CD4-positive, alpha-beta memory T cell (primary cell): Measurements from ENCODE around the gene HIF3A. TPM values are rescaled to one million over a fixed set of nuclear protein-coding genes. Genes with fewer than 3 reads are reported as not detected.

Experiments
- CTCF ChIA-PET: fragments of 350-600 bp; sonication (Branson Sonifier 250); formaldehyde crosslinking; loops from one replicate; lab custom pipeline; 2021; ENCODE audit warnings: inconsistent platforms; ENCODE audit not compliant: partially characterized antibody; lab: Charles Lee
- POLR2A ChIA-PET: fragments of 350-600 bp; sonication (Branson Sonifier 250); formaldehyde crosslinking; loops from one replicate; lab custom pipeline; 2021; ENCODE audit not compliant: partially characterized antibody; lab: Charles Lee
- DNase-seq, 5 donors: peaks; one replicate each; pipeline versions ENCODE4 v3.0.0 to v3.0.0-alpha.2; 2020 to 2022; ENCODE audit warnings: mixed read lengths in 1 of 5
- H3K27ac ChIP-seq: one replicate; pipeline ENCODE4 v1.7.0; 2013; ENCODE audit warnings: low read depth, low read length
- H3K27me3 ChIP-seq: 2 replicates; pipeline ENCODE4 v1.7.0; 2013; ENCODE audit warnings: mild to moderate bottlenecking, low read length, moderate library complexity; ENCODE audit not compliant: insufficient read depth
- H3K36me3 ChIP-seq: 2 replicates; pipeline ENCODE4 v1.7.0; 2013; ENCODE audit warnings: mild to moderate bottlenecking, low read length, moderate library complexity; ENCODE audit not compliant: insufficient read depth
- H3K4me1 ChIP-seq: 2 replicates; pipeline ENCODE4 v1.7.0; 2013; ENCODE audit warnings: mild to moderate bottlenecking, low read length, moderate library complexity; ENCODE audit not compliant: insufficient read depth
- H3K4me3 ChIP-seq, 2 donors: one replicate each; pipeline ENCODE4 v1.7.0; 2013; ENCODE audit warnings: low read length in 2 of 2, mild to moderate bottlenecking in 1 of 2
- H3K9me3 ChIP-seq, 2 donors: one replicate each; pipeline ENCODE4 v1.7.0; 2013; ENCODE audit warnings: low read length in 2 of 2, control low read depth in 1 of 2; ENCODE audit not compliant: control insufficient read depth in 1 of 2
- H3K27ac Mint-ChIP-seq, 7 donors: one replicate each; pipeline ENCODE4 v1.8.0; 2020 to 2021; ENCODE audit warnings: mixed read lengths in 7 of 7, mild to moderate bottlenecking in 6 of 7, inconsistent platforms in 3 of 7, moderate library complexity in 3 of 7
- H3K27me3 Mint-ChIP-seq, 2 donors: one replicate each; pipeline ENCODE4 v1.8.0; 2020 to 2021; ENCODE audit warnings: mixed read lengths in 2 of 2
- H3K36me3 Mint-ChIP-seq, 2 donors: one replicate each; pipeline ENCODE4 v1.8.0; 2020 to 2021; ENCODE audit warnings: mixed read lengths in 2 of 2, inconsistent platforms in 1 of 2, mild to moderate bottlenecking in 1 of 2
- H3K4me1 Mint-ChIP-seq, 4 donors: one replicate each; pipeline ENCODE4 v1.8.0; 2020 to 2021; ENCODE audit warnings: mixed read lengths in 4 of 4, mild to moderate bottlenecking in 1 of 4
- H3K4me3 Mint-ChIP-seq, 8 donors: one replicate each; pipeline ENCODE4 v1.8.0; 2020 to 2021; ENCODE audit warnings: mixed read lengths in 8 of 8, mild to moderate bottlenecking in 7 of 8, moderate library complexity in 6 of 8, inconsistent platforms in 3 of 8
- H3K9me3 Mint-ChIP-seq, 8 donors: one replicate each; pipeline ENCODE4 v1.8.0; 2020 to 2021; ENCODE audit warnings: mixed read lengths in 8 of 8, mild to moderate bottlenecking in 5 of 8, inconsistent platforms in 3 of 8, moderate library complexity in 1 of 8
- intact Hi-C: fragments of 100-400 bp; cut with micrococcal nuclease; formaldehyde crosslinking; loops from one replicate; pipeline ENCODE4 v1.15.1; 2023
- polyA plus RNA-seq, 2 donors: library from polyadenylated mRNA; unstranded; fragments of 300-500 nt; fragmentation: Illumina TruSeq; gene quantifications; one replicate each; pipeline ENCODE4 v1.2.3, GENCODE V29; 2021
- total RNA-seq, 2 experiments: library from RNA; stranded (reverse); gene quantifications; one replicate each; pipeline ENCODE4 v1.2.3, GENCODE V29; 2021

HIF3A gene
- total and polyA plus RNA-seq, 4 experiments from 2014 or later, result not detected

- Histone ChIP-seq H3K4me1 (no peaks in the 10 kb centered on the region), H3K4me3 (no peak overlapping the region), H3K27me3 (no peaks in the 10 kb centered on the region), H3K27ac (no peak overlapping the region), H3K36me3 (peaks cover 51% of the 10 kb centered on the region), H3K9me3 (no peaks in the 10 kb centered on the region)
- H3K27ac Mint-ChIP-seq, result no peak overlapping the region
- intact Hi-C loops, result no loop called here
- POLR2A ChIA-PET, result no interaction called here
- H3K9me3 Mint-ChIP-seq, result peaks cover 0 to 2% (median 0%) of the 10 kb centered on the region in 8 donors
- H3K4me3 Mint-ChIP-seq, result no peak overlapping the region
- no peaks in the 10 kb centered on the region for H3K4me1 Mint-ChIP-seq
- CTCF ChIA-PET, result interaction anchor here (1.8 kb wide), 1 partner anchor 9 kb away, joined by 6 read pairs; no protein-coding TSS in a partner anchor
- no peaks in the 10 kb centered on the region for H3K27me3 Mint-ChIP-seq
- H3K36me3 Mint-ChIP-seq, result peaks cover 62 to 69% of the 10 kb centered on the region in 2 donors
- DNase-seq, result no peak
Measured at GRCh38 chr19:46385636-46386035, 88.8 kb downstream of the HIF3A start.

GRCh38 chr19:46386151-46386550, 89.3 kb downstream of the HIF3A start:
- intact Hi-C loops, result no loop called here
- Mint-ChIP-seq H3K36me3 (peaks cover 59 to 65% of the 10 kb centered on the region in 2 donors), H3K4me1 (no peaks in the 10 kb centered on the region), H3K27me3 (no peaks in the 10 kb centered on the region), H3K9me3 (peaks cover 0 to 2% (median 0%) of the 10 kb centered on the region in 8 donors), H3K27ac (no peak overlapping the region), H3K4me3 (no peak overlapping the region)
- Histone ChIP-seq H3K4me3 (no peak overlapping the region), H3K27ac (no peak overlapping the region), H3K4me1 (no peaks in the 10 kb centered on the region), H3K9me3 (no peaks in the 10 kb centered on the region), H3K27me3 (no peaks in the 10 kb centered on the region), H3K36me3 (peaks cover 54% of the 10 kb centered on the region)
- ChIA-PET POLR2A (no interaction called here), CTCF (interaction anchor here (1.8 kb wide), 1 partner anchor 9 kb away, joined by 6 read pairs; no protein-coding TSS in a partner anchor)
- DNase-seq, result no peak

- Mint-ChIP-seq H3K27ac (no peak overlapping the region), H3K4me1 (no peaks in the 10 kb centered on the region), H3K9me3 (peaks cover 0 to 2% (median 0%) of the 10 kb centered on the region in 8 donors), H3K27me3 (no peaks in the 10 kb centered on the region), H3K4me3 (no peak overlapping the region), H3K36me3 (peaks cover 62 to 68% of the 10 kb centered on the region in 2 donors)
- Histone ChIP-seq H3K9me3 (no peaks in the 10 kb centered on the region), H3K4me1 (no peaks in the 10 kb centered on the region), H3K27me3 (no peaks in the 10 kb centered on the region), H3K27ac (no peak overlapping the region), H3K4me3 (no peak overlapping the region), H3K36me3 (peaks cover 51% of the 10 kb centered on the region)
- CTCF ChIA-PET, result interaction anchor here (0.9 kb wide), 1 partner anchor 8 kb away, joined by 3 read pairs; no protein-coding TSS in a partner anchor
- POLR2A ChIA-PET, result no interaction called here
- DNase-seq, result no peak
- intact Hi-C loops, result no loop called here
Measured at GRCh38 chr19:46386996-46387712, 90.3 kb downstream of the HIF3A start.

GRCh38 chr19:46387713-46388130, 90.9 kb downstream of the HIF3A start:
- intact Hi-C loops, result no loop called here
- no peaks in the 10 kb centered on the region for H3K4me1 ChIP-seq
- Mint-ChIP-seq H3K4me3 (no peak overlapping the region), H3K36me3 (peaks cover 61 to 68% of the 10 kb centered on the region in 2 donors), H3K27me3 (no peaks in the 10 kb centered on the region), H3K27ac (no peak overlapping the region), H3K9me3 (peaks cover 0 to 2% (median 0%) of the 10 kb centered on the region in 8 donors), H3K4me1 (peaks cover 0 to 5% (median 0%) of the 10 kb centered on the region in 4 donors)
- H3K27me3 ChIP-seq, result no peaks in the 10 kb centered on the region
- ChIA-PET POLR2A (no interaction called here), CTCF (no interaction called here)
- H3K36me3 ChIP-seq, result peaks cover 46% of the 10 kb centered on the region
- H3K9me3 ChIP-seq, result no peaks in the 10 kb centered on the region
- no peak for DNase-seq
- H3K27ac ChIP-seq, result no peak overlapping the region
- H3K4me3 ChIP-seq, result no peak overlapping the region

GRCh38 chr19:46388311-46389095, 91.7 kb downstream of the HIF3A start:
- H3K27me3 ChIP-seq, result no peaks in the 10 kb centered on the region
- Mint-ChIP-seq H3K4me3 (no peak overlapping the region), H3K36me3 (peaks cover 55 to 65% of the 10 kb centered on the region in 2 donors), H3K9me3 (peaks cover 0 to 2% (median 0%) of the 10 kb centered on the region in 8 donors), H3K27me3 (no peaks in the 10 kb centered on the region), H3K4me1 (peaks cover 0 to 5% (median 0%) of the 10 kb centered on the region in 4 donors), H3K27ac (no peak overlapping the region)
- ChIA-PET POLR2A (no interaction called here), CTCF (no interaction called here)
- H3K9me3 ChIP-seq, result no peaks in the 10 kb centered on the region
- no peak overlapping the region for H3K27ac ChIP-seq
- H3K36me3 ChIP-seq, result peaks cover 38% of the 10 kb centered on the region
- no peak overlapping the region for H3K4me3 ChIP-seq
- no peak for DNase-seq
- intact Hi-C loops, result no loop called here
- H3K4me1 ChIP-seq, result no peaks in the 10 kb centered on the region

- intact Hi-C loops, result no loop called here
- Histone ChIP-seq H3K36me3 (peaks cover 21% of the 10 kb centered on the region), H3K27me3 (no peaks in the 10 kb centered on the region), H3K4me1 (no peaks in the 10 kb centered on the region), H3K4me3 (no peak overlapping the region), H3K9me3 (no peaks in the 10 kb centered on the region), H3K27ac (no peak overlapping the region)
- Mint-ChIP-seq H3K36me3 (peaks cover 42 to 51% of the 10 kb centered on the region in 2 donors), H3K9me3 (peaks cover 0 to 2% (median 0%) of the 10 kb centered on the region in 8 donors), H3K4me1 (peaks cover 0 to 5% (median 2%) of the 10 kb centered on the region in 4 donors), H3K27ac (no peak overlapping the region), H3K4me3 (no peak overlapping the region), H3K27me3 (no peaks in the 10 kb centered on the region)
- DNase-seq, result no peak
- CTCF ChIA-PET, result interaction anchor here (1.0 kb wide), 1 partner anchor 43 kb away, joined by 3 read pairs; the partner anchor contains the start of gene PPP5C
- POLR2A ChIA-PET, result no interaction called here
Measured at GRCh38 chr19:46390121-46390858, 93.4 kb downstream of the HIF3A start.
